HCT116 (cell line): ENCODE data around the gene FAM13A. TPM values are rescaled to one million over a fixed set of nuclear protein-coding genes. Genes with fewer than 3 reads are reported as not detected.

Experiments used
- ATAC-seq: fragments of 200-7000 bp; cut with Tn5 transposase; 2 replicates; pipeline ENCODE4 v1.9.1; 2020; ENCODE audit warnings: mild to moderate bottlenecking, moderate library complexity
- BruUV-seq: library from RNA; stranded (reverse); fragments of 400-500 nt; replicated peaks from 2 replicates; lab custom pipeline; 2021; lab: Mats Ljungman, UMichigan
- CTCF ChIA-PET: fragments of 300-600 bp; sonication (Branson Sonifier 250); formaldehyde crosslinking; loops from one replicate; lab custom pipeline; 2021; ENCODE audit warnings: antibody characterized with exemption; lab: Charles Lee
- POLR2A ChIA-PET: fragments of 300-600, 350-600 bp; sonication (Branson Sonifier 250); formaldehyde crosslinking; loops from one replicate; lab custom pipeline; 2021; ENCODE audit warnings: antibody characterized with exemption; lab: Charles Lee
- RAD21 ChIA-PET, 2 experiments: fragments of 300-600 bp; sonication (Branson Sonifier 250); formaldehyde crosslinking; loops; one replicate each; lab custom pipeline; 2023; ENCODE audit warnings: low total read pairs in 2 of 2; ENCODE audit not compliant: uncharacterized antibody in 2 of 2, unreplicated experiment in 2 of 2, low non-redundant PET in 1 of 2; lab: Charles Lee
- DNase-seq: peaks from one replicate; pipeline ENCODE4 v3.0.0-alpha.2; 2010; ENCODE audit warnings: low read depth, low spot score
- H2AFZ ChIP-seq: fragments of 200-600 bp; shearing (Covaris generic), sonication (generic); 2 replicates; pipeline ENCODE4 v1.6.1; 2017; ENCODE audit warnings: low read depth, mixed run types, mixed read lengths, antibody characterized with exemption, low read length; ENCODE audit not compliant: poor library complexity, severe bottlenecking
- H3K27ac ChIP-seq: 2 replicates; pipeline ENCODE4 v1.5.1; 2012; ENCODE audit warnings: low read depth, low read length
- H3K27me3 ChIP-seq: fragments of 200-600 bp; sonication (generic); 2 replicates; pipeline ENCODE4 v1.6.1; 2016; ENCODE audit warnings: mixed run types, low read length, mixed read lengths; ENCODE audit not compliant: insufficient read depth
- H3K36me3 ChIP-seq, 2 experiments: fragments of 200-500 bp in 1 of 2; fragments of 200-600 bp in 1 of 2; sonication (Bioruptor generic) in 1 of 2; sonication (generic) in 1 of 2; 2 replicates each; pipeline versions ENCODE4 v1.5.1 to v1.6.1; 2014 to 2016; ENCODE audit warnings: low read length in 2 of 2, inconsistent platforms in 1 of 2, mixed read lengths in 1 of 2, mixed run types in 1 of 2; ENCODE audit not compliant: insufficient read depth in 2 of 2, control insufficient read depth in 1 of 2
- H3K4me1 ChIP-seq, 2 experiments: fragments of 200-600 bp in 1 of 2; sonication (generic) in 1 of 2; 2 replicates each; pipeline versions ENCODE4 v1.5.1 to v1.6.1; 2012 to 2017; ENCODE audit warnings: low read length in 2 of 2, inconsistent platforms in 1 of 2, mild to moderate bottlenecking in 1 of 2, mixed read lengths in 1 of 2, mixed run types in 1 of 2, moderate library complexity in 1 of 2; ENCODE audit not compliant: insufficient read depth in 2 of 2, control insufficient read depth in 1 of 2
- H3K4me2 ChIP-seq: fragments of 200-600 bp; sonication (generic); 2 replicates; pipeline ENCODE4 v1.6.1; 2017; ENCODE audit warnings: mixed run types, low read length, mixed read lengths
- H3K4me3 ChIP-seq, 2 experiments: fragments of 200-600 bp in 1 of 2; sonication (generic) in 1 of 2; replicated peaks in 1 of 2; 2 replicates each; pipeline ENCODE4 v1.5.1; 2011 to 2016; ENCODE audit warnings: low read length in 2 of 2, control low read depth in 1 of 2, low read depth in 1 of 2, mild to moderate bottlenecking in 1 of 2, mixed read lengths in 1 of 2, mixed run types in 1 of 2
- H3K79me2 ChIP-seq: fragments of 200-600 bp; sonication (generic); 2 replicates; pipeline ENCODE4 v1.6.1; 2017; ENCODE audit warnings: mild to moderate bottlenecking, mixed run types, low read length, moderate library complexity, mixed read lengths; ENCODE audit not compliant: insufficient read depth
- H3K9ac ChIP-seq: fragments of 200-600 bp; sonication (generic); 2 replicates; pipeline ENCODE4 v1.6.1; 2016; ENCODE audit warnings: low read length, mixed read lengths
- H3K9me2 ChIP-seq: fragments of 200-600 bp; sonication (generic), shearing (Covaris generic); 2 replicates; pipeline ENCODE4 v1.6.1; 2017; ENCODE audit warnings: mixed run types, mild to moderate bottlenecking, moderate library complexity; ENCODE audit not compliant: insufficient read depth
- H3K9me3 ChIP-seq, 2 experiments: fragments of 200-500 bp in 1 of 2; fragments of 200-600 bp in 1 of 2; sonication (Bioruptor generic) in 1 of 2; sonication (generic) in 1 of 2; 2 replicates each; pipeline ENCODE4 v1.6.1; 2014 to 2017; ENCODE audit warnings: low read length in 2 of 2, mixed read lengths in 2 of 2, inconsistent platforms in 1 of 2, low read depth in 1 of 2, mild to moderate bottlenecking in 1 of 2, mixed run types in 1 of 2, moderate library complexity in 1 of 2; ENCODE audit not compliant: control insufficient read depth in 1 of 2, insufficient read depth in 1 of 2
- H4K20me1 ChIP-seq: fragments of 200-600 bp; sonication (generic), shearing (Covaris generic); 2 replicates; pipeline ENCODE4 v1.6.1; 2017; ENCODE audit warnings: mixed run types, mild to moderate bottlenecking, moderate library complexity; ENCODE audit not compliant: insufficient read depth
- ATF3 ChIP-seq: IDR thresholded peaks from 2 replicates; pipeline ENCODE4 v1.6.1; 2012
- CBX3 ChIP-seq: IDR thresholded peaks from 2 replicates; pipeline ENCODE4 v1.6.1; 2012; ENCODE audit warnings: low read depth
- CTCF ChIP-seq, 3 experiments: fragments of 200-600 bp in 1 of 3; sonication (generic) in 1 of 3; IDR thresholded peaks in 2 of 3; conservative IDR thresholded peaks in 1 of 3; 2 replicates each; pipeline ENCODE4 v1.5.1; 2012 to 2017; ENCODE audit warnings: low read depth in 2 of 3, low read length in 2 of 3, antibody characterized with exemption in 1 of 3, borderline replicate concordance in 1 of 3, control low read depth in 1 of 3, mild to moderate bottlenecking in 1 of 3, mixed read lengths in 1 of 3, mixed run types in 1 of 3, moderate library complexity in 1 of 3; ENCODE audit not compliant: insufficient read depth in 1 of 3
- EZH2 ChIP-seq: fragments of 200-600 bp; sonication (generic); IDR thresholded peaks from 2 replicates; pipeline ENCODE4 v1.6.1; 2017; ENCODE audit warnings: antibody characterized with exemption, mixed run types
- EZH2phosphoT487 ChIP-seq: fragments of 200-600 bp; IDR thresholded peaks from 2 replicates; pipeline ENCODE4 v1.6.1; 2018; ENCODE audit warnings: antibody characterized with exemption, borderline replicate concordance
- FOSL1 ChIP-seq: IDR thresholded peaks from 2 replicates; pipeline ENCODE4 v1.6.1; 2012; ENCODE audit warnings: low read depth
- JUND ChIP-seq: IDR thresholded peaks from 2 replicates; pipeline ENCODE4 v1.6.1; 2012
- POLR2A ChIP-seq: IDR thresholded peaks from 2 replicates; pipeline ENCODE4 v1.7.0; 2011; ENCODE audit warnings: borderline replicate concordance; ENCODE audit not compliant: insufficient read depth, insufficient read length; ENCODE audit errors: extremely low read depth
- POLR2AphosphoS5 ChIP-seq: IDR thresholded peaks from 2 replicates; pipeline ENCODE4 v1.6.1; 2011; ENCODE audit warnings: mild to moderate bottlenecking, low read depth, low read length, moderate library complexity
- RAD21 ChIP-seq: IDR thresholded peaks from 2 replicates; pipeline ENCODE4 v1.6.1; 2012; ENCODE audit warnings: low read depth, mild to moderate bottlenecking
- SIN3A ChIP-seq: IDR thresholded peaks from 2 replicates; pipeline ENCODE4 v1.6.1; 2012; ENCODE audit warnings: low read depth
- SP1 ChIP-seq: IDR thresholded peaks from 2 replicates; pipeline ENCODE4 v1.6.1; 2012; ENCODE audit warnings: low read depth
- TCF7L2 ChIP-seq: IDR thresholded peaks from 2 replicates; pipeline ENCODE4 v1.7.0; 2011; ENCODE audit warnings: borderline replicate concordance, inconsistent platforms; ENCODE audit not compliant: insufficient read depth, insufficient read length; ENCODE audit errors: extremely low read depth
- ZFX ChIP-seq: fragments of 450-650 bp; IDR thresholded peaks from 2 replicates; pipeline ENCODE4 v1.6.1; 2017
- intact Hi-C: fragments of 100-400 bp; cut with micrococcal nuclease; formaldehyde crosslinking; loops from 2 replicates; pipeline ENCODE4 v1.10.0; 2022
- total RNA-seq: library from RNA; stranded (reverse); gene quantifications from one replicate; pipeline ENCODE4 v1.2.1, GENCODE V29; 2021; ENCODE audit not compliant: unreplicated experiment
- TF ChIP-seq, protein P1 (sequence below): IDR thresholded peaks from 2 replicates; pipeline ENCODE4 v1.6.1; 2012
- TF ChIP-seq, protein P2 (sequence below): IDR thresholded peaks from 2 replicates; pipeline ENCODE4 v1.6.1; 2012; ENCODE audit warnings: low read depth

The FAM13A gene
- total RNA-seq, 1 experiment from 2014 or later, result 17.2 TPM

DNA sequence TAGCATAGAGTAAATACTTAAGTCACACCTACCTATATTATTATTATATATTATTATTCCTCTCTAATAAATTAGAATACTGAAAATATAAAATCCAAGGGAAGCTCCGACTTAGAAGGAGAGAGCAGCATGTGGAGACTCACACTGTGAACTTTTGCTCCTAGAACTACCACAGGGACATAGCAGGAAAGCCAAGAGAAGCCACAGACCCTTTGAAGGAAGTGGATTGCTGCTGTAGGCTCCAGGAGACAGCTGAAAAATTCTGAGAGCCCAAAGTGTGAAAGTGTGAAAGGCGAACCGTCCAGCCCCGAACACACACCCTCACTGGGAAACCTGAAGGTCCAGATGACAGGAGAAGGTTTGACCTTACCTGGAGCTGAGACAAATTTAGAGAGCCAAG lies 177.0 kb downstream of the FAM13A start (continued):
- TF ChIP-seq, protein P1, sequence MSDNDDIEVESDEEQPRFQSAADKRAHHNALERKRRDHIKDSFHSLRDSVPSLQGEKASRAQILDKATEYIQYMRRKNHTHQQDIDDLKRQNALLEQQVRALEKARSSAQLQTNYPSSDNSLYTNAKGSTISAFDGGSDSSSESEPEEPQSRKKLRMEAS, result no peak
- no peak for TF ChIP-seq POLR2A

DNA sequence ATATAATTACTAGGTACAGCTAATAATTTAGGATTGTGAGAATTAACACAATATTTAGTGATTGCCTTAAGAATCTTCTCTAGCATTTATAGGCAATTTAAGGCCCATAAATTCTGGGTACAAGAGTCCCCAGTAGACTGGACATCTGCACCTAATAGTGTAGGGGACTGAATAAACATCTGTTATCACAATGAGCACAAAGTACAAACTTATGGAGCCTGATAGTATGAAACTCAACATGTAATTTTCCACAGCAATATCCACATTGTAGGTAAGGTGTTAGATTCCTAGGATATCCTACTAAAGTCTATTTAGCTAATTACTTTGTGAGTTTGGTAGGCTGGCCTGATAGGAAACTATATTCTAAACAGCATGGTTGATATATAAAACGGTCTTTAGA lies 178.3 kb downstream of the FAM13A start:
- POLR2A ChIA-PET, result no interaction called here
- H3K27ac ChIP-seq, result no peak overlapping the region
- CTCF ChIA-PET, result no interaction called here
- H3K9me2 ChIP-seq, result no peaks in the 10 kb centered on the region
- no peaks in the 10 kb centered on the region for H3K4me1 ChIP-seq
- no peaks in the 10 kb centered on the region for H4K20me1 ChIP-seq
- no peak for DNase-seq
- H2AFZ ChIP-seq, result no peak overlapping the region
- H3K36me3 ChIP-seq, result no peaks in the 10 kb centered on the region
- TF ChIP-seq CBX3 (no peak), POLR2AphosphoS5 (no peak), RAD21 (no peak), JUND (no peak), TCF7L2 (no peak), FOSL1 (no peak), CTCF (IDR thresholded peaks at IDR 0.05 in 2 of 3, conservative IDR thresholded peaks at IDR 0.05 in 1 of 3; ENCODE audit: borderline replicate concordance in 1 of 3, insufficient read depth in 1 of 3, low read depth in 2 of 3, low read length in 2 of 3) (no peak), ZFX (no peak), SP1 (no peak), EZH2phosphoT487 (no peak), SIN3A (no peak), EZH2 (no peak), POLR2A (no peak), ATF3 (no peak)
- TF ChIP-seq, protein P2, sequence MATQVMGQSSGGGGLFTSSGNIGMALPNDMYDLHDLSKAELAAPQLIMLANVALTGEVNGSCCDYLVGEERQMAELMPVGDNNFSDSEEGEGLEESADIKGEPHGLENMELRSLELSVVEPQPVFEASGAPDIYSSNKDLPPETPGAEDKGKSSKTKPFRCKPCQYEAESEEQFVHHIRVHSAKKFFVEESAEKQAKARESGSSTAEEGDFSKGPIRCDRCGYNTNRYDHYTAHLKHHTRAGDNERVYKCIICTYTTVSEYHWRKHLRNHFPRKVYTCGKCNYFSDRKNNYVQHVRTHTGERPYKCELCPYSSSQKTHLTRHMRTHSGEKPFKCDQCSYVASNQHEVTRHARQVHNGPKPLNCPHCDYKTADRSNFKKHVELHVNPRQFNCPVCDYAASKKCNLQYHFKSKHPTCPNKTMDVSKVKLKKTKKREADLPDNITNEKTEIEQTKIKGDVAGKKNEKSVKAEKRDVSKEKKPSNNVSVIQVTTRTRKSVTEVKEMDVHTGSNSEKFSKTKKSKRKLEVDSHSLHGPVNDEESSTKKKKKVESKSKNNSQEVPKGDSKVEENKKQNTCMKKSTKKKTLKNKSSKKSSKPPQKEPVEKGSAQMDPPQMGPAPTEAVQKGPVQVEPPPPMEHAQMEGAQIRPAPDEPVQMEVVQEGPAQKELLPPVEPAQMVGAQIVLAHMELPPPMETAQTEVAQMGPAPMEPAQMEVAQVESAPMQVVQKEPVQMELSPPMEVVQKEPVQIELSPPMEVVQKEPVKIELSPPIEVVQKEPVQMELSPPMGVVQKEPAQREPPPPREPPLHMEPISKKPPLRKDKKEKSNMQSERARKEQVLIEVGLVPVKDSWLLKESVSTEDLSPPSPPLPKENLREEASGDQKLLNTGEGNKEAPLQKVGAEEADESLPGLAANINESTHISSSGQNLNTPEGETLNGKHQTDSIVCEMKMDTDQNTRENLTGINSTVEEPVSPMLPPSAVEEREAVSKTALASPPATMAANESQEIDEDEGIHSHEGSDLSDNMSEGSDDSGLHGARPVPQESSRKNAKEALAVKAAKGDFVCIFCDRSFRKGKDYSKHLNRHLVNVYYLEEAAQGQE, result no peak
- TF ChIP-seq, protein P1, result no peak
- intact Hi-C loops, result no loop called here
- BruUV-seq, result no TSS peak
- H3K27me3 ChIP-seq, result no peaks in the 10 kb centered on the region
- no peak overlapping the region for H3K9ac ChIP-seq
- no peak for ATAC-seq
- RAD21 ChIA-PET, result no interaction called here
- H3K4me2 ChIP-seq, result no peak overlapping the region
- peaks cover 5% of the 10 kb centered on the region; the same call in 1 of the 2 replicates for H3K79me2 ChIP-seq
- H3K9me3 ChIP-seq, result no peaks in the 10 kb centered on the region
- H3K4me3 ChIP-seq, result no peak overlapping the region
